ENCODE data around the gene MTIF3.

The MTIF3 gene

DNA sequence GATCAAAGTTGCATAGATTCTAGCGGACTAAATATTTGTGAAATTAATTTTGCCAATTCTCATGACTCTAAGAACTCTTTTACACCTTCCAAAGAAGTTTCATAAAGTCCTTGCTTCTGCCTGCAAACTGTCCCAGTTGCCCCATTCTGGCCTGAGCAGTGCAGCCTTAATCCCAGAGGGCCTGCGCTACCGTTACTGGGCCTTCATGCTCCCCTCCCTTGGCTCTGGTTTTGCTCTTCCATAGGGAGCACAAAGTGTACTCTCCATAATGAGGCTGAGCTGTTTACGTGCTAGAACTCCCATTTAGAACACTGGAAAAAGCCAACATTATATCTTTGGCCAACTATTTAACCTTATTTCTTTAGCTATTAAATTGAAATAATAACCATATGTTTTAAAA lies 2.1 kb downstream of the MTIF3 start:
- ChIA-PET POLR2A (no interaction called here), CTCF (no interaction called here)
- Histone ChIP-seq H3K36me3 (ENCODE audit: control insufficient read depth in 2 of 2, insufficient read depth in 1 of 2, low read length in 2 of 2) (no peaks in the 10 kb centered on the region), H3K9me3 (ENCODE audit: control insufficient read depth, insufficient read depth, low read depth, low read length) (no peaks in the 10 kb centered on the region), H3K4me3 (ENCODE audit: low read depth, low read length) (no peak overlapping the region), H3K27ac (ENCODE audit: extremely low read depth, low read depth, low read length) (no peak overlapping the region), H3K4me1 (ENCODE audit: control insufficient read depth, insufficient read depth, low read length) (peaks cover 3% of the 10 kb centered on the region; the same call in 1 of the 2 replicates)
- TF ChIP-seq ZNF112 (tag by site-specific recombination; IDR thresholded peaks at IDR 0.05) (no peak), ZNF24 (tag by site-specific recombination; IDR thresholded peaks at IDR 0.05) (no peak), BCL11B (tag by site-specific recombination; IDR thresholded peaks at IDR 0.05; ENCODE audit: low read depth) (no peak)

DNA sequence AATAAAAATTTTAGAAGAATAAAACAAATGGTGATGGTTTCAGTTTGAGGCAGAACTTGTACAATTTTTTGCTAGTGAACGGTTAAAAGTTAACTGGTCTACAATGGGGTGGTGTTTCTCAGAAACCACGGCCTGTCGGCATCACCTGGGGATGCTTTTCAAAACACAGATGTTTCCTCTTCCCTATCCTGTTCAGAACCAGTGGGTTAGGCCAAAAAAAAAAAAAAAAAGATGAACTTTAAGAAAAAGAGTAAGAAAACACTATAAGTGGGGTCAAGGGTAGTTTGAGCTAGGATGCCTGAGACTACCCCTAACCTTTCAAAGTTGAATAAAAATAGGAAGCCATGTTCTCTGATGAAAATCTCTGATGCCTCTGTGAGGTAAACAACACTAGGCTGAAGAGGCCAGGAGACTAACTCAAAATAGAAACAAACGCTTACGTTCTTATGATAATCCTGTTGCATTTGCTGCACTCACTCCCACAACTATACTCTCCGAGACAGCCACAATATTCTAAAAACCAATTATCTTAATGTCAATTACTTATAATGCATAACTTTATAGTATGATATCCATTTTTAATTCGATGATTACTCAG lies 3.3 kb downstream of the MTIF3 start:
- no peak for TF ChIP-seq ZNF654 (tag by site-specific recombination; IDR thresholded peaks at IDR 0.05; ENCODE audit: low read depth)
- TF ChIP-seq ZNF146 (tag by site-specific recombination; IDR thresholded peaks at IDR 0.05), result no peak
- no peak for TF ChIP-seq ZNF776 (tag by site-specific recombination; IDR thresholded peaks at IDR 0.05; ENCODE audit: borderline replicate concordance)
- no peak for TF ChIP-seq BCL11A (tag by site-specific recombination; IDR thresholded peaks at IDR 0.05; ENCODE audit: low read depth)
- peaks cover 3% of the 10 kb centered on the region; the same call in 1 of the 2 replicates for H3K4me1 ChIP-seq (ENCODE audit: control insufficient read depth, insufficient read depth, low read length)
- H3K36me3 ChIP-seq (ENCODE audit: control insufficient read depth in 2 of 2, insufficient read depth in 1 of 2, low read length in 2 of 2), result peaks cover 0 to 8% of the 10 kb centered on the region in 2 experiments; a peak in 1 of 3 replicates
- no peaks in the 10 kb centered on the region for H3K9me3 ChIP-seq (ENCODE audit: control insufficient read depth, insufficient read depth, low read depth, low read length)
- H3K4me3 ChIP-seq (ENCODE audit: low read depth, low read length), result no peak overlapping the region
- POLR2A ChIA-PET, result interaction anchor here (0.6 kb wide), 1 partner anchor 507 kb away, joined by 5 read pairs; no protein-coding TSS in a partner anchor
- H3K27ac ChIP-seq (ENCODE audit: extremely low read depth, low read depth, low read length), result no peak overlapping the region
- CTCF ChIA-PET, result interaction anchor here (0.5 kb wide), 1 partner anchor 380 kb away, joined by 3 read pairs; no protein-coding TSS in a partner anchor

DNA sequence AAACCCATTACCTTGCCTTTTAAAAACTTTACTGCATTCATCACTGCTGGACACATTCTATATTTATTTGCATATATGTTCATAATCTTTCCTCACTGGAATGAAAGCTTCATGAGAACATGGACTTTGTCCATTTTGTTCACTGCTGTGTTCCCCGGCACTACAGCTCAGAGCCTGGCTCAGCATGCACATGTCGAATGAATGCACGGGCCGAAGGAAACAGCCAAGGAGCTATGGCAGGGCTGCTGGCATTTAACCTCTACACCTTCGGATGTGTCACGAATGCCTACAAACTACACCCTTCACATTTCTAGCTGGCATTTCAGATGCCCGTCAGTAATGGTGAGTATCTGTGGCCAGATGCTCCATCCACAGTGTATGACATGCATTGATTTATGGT lies 7.6 kb downstream of the MTIF3 start:
- H3K4me1 ChIP-seq (ENCODE audit: control insufficient read depth, insufficient read depth, low read length), result no peaks in the 10 kb centered on the region
- ChIA-PET CTCF (interaction anchor here (0.6 to 0.9 kb wide), 2 partner anchors 26 to 83 kb away, joined by 3 to 4 read pairs; no protein-coding TSS in a partner anchor), POLR2A (no interaction called here)
- H3K4me3 ChIP-seq (ENCODE audit: low read depth, low read length), result no peak overlapping the region
- H3K9me3 ChIP-seq (ENCODE audit: control insufficient read depth, insufficient read depth, low read depth, low read length), result no peaks in the 10 kb centered on the region
- no peak overlapping the region for H3K27ac ChIP-seq (ENCODE audit: extremely low read depth, low read depth, low read length)
- peaks cover 0 to 40% of the 10 kb centered on the region in 2 experiments; a peak in 1 of 3 replicates for H3K36me3 ChIP-seq (ENCODE audit: control insufficient read depth in 2 of 2, insufficient read depth in 1 of 2, low read length in 2 of 2)
- TF ChIP-seq ZNF624 (tag by site-specific recombination; IDR thresholded peaks at IDR 0.05) (no peak), ZNF791 (tag by site-specific recombination; IDR thresholded peaks at IDR 0.05) (no peak), ZNF146 (tag by site-specific recombination; IDR thresholded peaks at IDR 0.05) (no peak), ZFP3 (tag by site-specific recombination; IDR thresholded peaks at IDR 0.05; ENCODE audit: low read depth) (no peak), MYNN (tag by site-specific recombination; IDR thresholded peaks at IDR 0.05; ENCODE audit: borderline replicate concordance) (no peak), ZSCAN30 (tag by site-specific recombination; IDR thresholded peaks at IDR 0.05) (no peak), ZNF433 (tag by site-specific recombination; IDR thresholded peaks at IDR 0.05; ENCODE audit: low read depth) (no peak), PRDM1 (tag by site-specific recombination; IDR thresholded peaks at IDR 0.05) (no peak), ZNF76 (tag by site-specific recombination; IDR thresholded peaks at IDR 0.05; ENCODE audit: borderline replicate concordance, low read depth) (no peak), ZNF629 (tag by site-specific recombination; IDR thresholded peaks at IDR 0.05) (no peak), ZEB2 (tag by site-specific recombination; IDR thresholded peaks at IDR 0.05) (no peak), ZNF302 (tag by site-specific recombination; IDR thresholded peaks at IDR 0.05; ENCODE audit: low read depth) (no peak)
- TF ChIP-seq, protein P1, sequence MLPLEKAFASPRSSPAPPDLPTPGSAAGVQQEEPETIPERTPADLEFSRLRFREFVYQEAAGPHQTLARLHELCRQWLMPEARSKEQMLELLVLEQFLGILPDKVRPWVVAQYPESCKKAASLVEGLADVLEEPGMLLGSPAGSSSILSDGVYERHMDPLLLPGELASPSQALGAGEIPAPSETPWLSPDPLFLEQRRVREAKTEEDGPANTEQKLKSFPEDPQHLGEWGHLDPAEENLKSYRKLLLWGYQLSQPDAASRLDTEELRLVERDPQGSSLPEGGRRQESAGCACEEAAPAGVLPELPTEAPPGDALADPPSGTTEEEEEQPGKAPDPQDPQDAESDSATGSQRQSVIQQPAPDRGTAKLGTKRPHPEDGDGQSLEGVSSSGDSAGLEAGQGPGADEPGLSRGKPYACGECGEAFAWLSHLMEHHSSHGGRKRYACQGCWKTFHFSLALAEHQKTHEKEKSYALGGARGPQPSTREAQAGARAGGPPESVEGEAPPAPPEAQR (tag by site-specific recombination; IDR thresholded peaks at IDR 0.05), result no peak
- TF ChIP-seq, protein P2, sequence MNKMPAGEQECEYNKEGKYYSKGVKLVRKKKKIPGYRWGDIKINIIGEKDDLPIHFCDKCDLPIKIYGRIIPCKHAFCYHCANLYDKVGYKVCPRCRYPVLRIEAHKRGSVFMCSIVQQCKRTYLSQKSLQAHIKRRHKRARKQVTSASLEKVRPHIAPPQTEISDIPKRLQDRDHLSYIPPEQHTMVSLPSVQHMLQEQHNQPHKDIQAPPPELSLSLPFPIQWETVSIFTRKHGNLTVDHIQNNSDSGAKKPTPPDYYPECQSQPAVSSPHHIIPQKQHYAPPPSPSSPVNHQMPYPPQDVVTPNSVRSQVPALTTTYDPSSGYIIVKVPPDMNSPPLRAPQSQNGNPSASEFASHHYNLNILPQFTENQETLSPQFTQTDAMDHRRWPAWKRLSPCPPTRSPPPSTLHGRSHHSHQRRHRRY (tag by site-specific recombination; IDR thresholded peaks at IDR 0.05), result no peak
- TF ChIP-seq, protein P3, sequence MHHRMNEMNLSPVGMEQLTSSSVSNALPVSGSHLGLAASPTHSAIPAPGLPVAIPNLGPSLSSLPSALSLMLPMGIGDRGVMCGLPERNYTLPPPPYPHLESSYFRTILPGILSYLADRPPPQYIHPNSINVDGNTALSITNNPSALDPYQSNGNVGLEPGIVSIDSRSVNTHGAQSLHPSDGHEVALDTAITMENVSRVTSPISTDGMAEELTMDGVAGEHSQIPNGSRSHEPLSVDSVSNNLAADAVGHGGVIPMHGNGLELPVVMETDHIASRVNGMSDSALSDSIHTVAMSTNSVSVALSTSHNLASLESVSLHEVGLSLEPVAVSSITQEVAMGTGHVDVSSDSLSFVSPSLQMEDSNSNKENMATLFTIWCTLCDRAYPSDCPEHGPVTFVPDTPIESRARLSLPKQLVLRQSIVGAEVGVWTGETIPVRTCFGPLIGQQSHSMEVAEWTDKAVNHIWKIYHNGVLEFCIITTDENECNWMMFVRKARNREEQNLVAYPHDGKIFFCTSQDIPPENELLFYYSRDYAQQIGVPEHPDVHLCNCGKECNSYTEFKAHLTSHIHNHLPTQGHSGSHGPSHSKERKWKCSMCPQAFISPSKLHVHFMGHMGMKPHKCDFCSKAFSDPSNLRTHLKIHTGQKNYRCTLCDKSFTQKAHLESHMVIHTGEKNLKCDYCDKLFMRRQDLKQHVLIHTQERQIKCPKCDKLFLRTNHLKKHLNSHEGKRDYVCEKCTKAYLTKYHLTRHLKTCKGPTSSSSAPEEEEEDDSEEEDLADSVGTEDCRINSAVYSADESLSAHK (tag by site-specific recombination; IDR thresholded peaks at IDR 0.05), result no peak
- TF ChIP-seq, protein P4, sequence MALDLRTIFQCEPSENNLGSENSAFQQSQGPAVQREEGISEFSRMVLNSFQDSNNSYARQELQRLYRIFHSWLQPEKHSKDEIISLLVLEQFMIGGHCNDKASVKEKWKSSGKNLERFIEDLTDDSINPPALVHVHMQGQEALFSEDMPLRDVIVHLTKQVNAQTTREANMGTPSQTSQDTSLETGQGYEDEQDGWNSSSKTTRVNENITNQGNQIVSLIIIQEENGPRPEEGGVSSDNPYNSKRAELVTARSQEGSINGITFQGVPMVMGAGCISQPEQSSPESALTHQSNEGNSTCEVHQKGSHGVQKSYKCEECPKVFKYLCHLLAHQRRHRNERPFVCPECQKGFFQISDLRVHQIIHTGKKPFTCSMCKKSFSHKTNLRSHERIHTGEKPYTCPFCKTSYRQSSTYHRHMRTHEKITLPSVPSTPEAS (tag by site-specific recombination; IDR thresholded peaks at IDR 0.05), result no peak
- TF ChIP-seq, protein P5, sequence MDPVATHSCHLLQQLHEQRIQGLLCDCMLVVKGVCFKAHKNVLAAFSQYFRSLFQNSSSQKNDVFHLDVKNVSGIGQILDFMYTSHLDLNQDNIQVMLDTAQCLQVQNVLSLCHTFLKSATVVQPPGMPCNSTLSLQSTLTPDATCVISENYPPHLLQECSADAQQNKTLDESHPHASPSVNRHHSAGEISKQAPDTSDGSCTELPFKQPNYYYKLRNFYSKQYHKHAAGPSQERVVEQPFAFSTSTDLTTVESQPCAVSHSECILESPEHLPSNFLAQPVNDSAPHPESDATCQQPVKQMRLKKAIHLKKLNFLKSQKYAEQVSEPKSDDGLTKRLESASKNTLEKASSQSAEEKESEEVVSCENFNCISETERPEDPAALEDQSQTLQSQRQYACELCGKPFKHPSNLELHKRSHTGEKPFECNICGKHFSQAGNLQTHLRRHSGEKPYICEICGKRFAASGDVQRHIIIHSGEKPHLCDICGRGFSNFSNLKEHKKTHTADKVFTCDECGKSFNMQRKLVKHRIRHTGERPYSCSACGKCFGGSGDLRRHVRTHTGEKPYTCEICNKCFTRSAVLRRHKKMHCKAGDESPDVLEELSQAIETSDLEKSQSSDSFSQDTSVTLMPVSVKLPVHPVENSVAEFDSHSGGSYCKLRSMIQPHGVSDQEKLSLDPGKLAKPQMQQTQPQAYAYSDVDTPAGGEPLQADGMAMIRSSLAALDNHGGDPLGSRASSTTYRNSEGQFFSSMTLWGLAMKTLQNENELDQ (tag by site-specific recombination; IDR thresholded peaks at IDR 0.05; ENCODE audit: low read depth), result no peak
